Measurements from ENCODE around the gene VILL.
A peak's percentile ranks its signal among the peaks of the same experiment; 100 is the strongest.
"Not testable (repeated sequence)": the region's sequence is repeated elsewhere in the genome, so short reads cannot be mapped to it uniquely, and the experiment has no call there.

Gene VILL

DNA sequence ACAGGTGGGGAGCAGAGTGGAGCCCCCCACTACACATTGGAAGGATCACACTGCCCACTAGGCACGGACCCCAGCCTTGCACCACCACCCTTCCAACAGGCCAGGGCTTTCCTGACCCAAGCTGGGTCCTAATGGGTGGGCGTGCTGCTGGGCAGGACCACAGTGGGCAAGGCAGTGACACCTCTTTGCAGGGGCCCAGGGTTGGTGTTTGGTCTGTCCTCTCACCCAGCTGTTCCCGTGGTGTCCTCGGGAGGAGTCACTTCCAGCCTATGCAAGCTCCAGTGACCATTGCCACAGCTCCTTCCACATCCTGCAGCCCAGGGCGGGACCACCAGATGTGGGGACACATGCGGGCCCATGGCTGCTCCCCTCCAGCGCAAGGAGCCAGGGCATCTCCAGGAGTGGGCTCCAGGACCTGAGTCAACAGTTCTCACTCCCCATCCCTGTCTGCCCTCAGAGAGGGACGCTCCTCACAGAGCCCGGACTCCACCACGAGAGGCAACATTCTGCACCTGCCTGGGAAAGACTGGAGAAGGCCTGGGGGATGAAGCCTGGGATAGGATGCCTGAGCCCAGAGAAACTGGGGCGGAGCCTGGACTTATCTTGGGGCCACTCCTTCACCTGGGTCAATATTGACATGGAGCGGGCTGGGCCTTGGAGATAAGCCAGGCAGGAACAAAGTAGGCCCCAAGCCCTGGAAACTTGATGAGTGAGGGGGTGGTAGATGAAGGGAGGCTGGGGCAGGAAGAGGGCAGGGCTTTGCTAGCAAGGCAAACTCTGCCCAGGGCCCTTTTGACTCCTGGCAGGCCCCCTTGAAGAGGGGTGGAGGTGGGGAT lies 3.9 kb upstream of the VILL start:
- no peak for DNase-seq (ENCODE audit: low read depth)

DNA sequence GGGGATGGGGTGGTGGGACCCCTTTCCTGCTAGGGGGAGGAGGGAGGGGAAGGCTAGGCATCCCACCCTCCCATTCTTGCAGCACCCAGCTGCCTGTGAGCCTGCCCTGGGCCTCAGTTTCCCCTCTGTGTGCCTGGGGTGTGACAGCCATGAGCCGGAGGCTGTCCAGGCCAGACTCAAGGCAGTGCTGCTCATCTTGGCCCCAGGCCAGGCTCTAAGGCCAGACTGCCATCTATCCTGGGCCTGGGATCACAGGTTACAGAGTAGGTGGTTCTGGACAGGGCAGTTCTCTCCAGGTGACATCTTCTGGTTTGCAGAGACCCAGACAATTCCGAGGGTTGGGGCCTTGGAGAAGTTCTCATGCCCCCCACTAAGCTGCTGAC lies 3.3 kb upstream of the VILL start:
- DNase-seq (ENCODE audit: low read depth): no peak

DNA sequence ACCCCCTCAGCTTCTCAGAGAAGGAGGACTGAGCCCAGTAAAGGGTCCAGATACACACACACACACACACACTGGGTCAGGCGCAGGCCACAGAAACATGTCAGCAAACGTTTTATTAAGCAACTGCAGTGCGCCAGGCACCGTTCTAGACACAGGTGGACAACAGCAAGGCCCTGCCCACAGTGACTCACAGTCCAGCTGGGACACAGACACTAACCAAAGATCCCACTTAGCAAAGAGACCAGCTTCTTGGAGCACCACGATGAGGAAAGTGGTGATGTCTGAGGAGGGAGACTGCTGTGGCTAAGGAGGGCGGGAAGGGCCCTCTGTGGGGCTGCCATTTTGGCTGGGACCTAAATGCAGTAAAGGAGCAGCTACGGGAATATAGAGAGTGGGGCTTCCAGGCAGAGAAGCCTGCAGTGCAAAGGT lies 2.8 kb upstream of the VILL start:
- no peak for DNase-seq (ENCODE audit: low read depth)

DNA sequence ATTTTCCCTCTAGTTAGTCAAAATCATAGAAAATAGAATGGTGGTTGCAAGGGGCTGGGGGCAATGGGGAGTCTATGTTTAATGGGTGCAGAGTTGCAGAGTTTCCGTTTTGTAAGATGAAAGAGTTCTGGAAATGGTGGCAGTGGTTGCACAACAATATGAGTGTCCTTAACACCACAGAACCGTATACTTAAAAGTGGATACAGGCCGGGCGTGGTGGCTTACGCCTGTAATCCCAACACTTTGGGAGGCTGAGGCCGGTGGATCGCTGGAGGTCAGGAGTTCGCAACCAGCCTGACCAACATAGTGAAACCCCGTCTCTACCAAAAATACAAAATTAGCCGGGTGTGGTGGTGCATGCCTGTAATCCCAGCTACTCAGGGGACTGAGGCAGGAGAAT lies 2.2 kb upstream of the VILL start:
- not testable (repeated sequence) for DNase-seq (ENCODE audit: low read depth)

DNA sequence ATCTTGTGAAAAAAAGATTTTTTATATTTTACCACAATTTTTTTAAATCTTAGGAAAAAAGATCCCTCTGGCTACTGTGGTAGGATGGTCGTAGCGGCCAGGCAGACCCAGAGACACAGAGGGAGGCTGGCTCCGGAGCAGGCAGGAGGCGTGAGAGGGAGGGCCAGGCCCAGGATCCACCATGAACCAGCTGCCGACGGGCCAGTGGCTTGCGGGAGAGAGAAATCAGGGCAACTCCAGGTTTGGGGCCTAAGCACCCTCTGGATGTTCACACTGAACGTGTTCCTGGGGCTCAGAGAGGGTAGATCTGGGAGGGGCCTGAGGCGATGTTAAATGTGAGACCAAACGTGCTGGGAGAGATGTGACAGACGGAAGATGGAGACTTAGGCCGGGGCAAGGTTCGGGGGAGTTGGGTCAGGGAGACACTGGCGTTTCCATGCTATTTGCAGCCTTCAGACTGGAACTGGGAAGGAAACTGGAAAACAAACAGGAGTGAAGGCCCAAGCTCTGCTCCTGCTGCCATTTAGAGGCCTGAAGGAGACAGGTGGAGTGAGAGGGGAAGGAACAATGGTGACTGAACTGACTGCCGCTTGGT lies 1.6 kb upstream of the VILL start:
- no peak for DNase-seq (ENCODE audit: low read depth)

DNA sequence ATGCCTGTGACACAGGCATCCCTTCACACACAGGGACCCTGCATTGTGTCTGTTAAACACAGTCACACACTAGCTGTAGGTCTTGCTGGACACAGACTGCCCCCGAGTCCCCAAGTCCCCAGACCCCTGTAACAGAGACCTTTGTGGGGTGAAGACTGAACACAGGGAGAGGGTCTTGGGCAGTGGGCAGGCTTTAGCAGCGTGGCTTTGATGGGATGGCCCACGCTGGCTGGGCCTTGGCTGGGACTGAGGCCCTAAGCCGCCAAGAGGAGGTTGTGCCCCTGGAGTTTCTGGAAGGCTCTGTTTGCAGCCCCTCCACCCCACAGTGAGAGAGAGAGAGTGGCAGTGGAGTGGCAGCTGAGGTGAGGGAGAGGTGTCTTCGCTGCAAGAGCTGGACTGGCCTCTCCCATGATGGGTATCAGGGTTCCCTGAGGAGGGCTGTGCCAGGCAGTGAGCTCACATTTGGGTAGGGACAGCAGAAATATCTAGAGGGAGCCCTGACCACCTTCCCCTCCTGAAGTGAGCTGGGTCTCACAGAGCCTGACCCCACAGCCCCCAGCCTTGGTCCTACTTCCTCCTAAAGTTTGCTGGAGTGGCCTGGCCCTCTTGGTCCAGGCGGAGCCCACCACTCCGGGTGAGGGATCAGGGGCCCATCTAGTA lies 635 bp upstream of the VILL start:
- DNase-seq (ENCODE audit: low read depth): no peak

DNA sequence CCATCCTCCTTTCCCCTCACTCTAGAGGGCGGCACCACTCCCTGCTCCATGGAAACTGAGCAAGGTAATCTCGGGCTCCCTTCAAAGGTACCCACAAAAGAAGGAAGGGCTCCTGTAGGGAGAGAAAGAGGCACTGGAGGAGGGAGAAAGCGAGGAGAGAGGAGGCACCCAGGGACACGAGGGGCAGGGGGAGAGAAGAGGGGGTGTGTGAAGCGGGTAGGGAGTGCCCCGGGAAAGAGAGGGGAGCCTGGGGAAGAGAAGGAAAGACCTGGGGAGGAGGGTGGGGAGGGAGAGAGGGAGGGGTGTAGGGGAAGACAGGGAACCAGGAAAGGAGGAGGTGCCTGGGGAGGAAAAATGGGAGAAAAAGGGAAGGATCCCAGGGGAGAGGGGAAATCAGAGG lies 523 bp downstream of the VILL start:
- DNase-seq (ENCODE audit: low read depth): no peak

DNA sequence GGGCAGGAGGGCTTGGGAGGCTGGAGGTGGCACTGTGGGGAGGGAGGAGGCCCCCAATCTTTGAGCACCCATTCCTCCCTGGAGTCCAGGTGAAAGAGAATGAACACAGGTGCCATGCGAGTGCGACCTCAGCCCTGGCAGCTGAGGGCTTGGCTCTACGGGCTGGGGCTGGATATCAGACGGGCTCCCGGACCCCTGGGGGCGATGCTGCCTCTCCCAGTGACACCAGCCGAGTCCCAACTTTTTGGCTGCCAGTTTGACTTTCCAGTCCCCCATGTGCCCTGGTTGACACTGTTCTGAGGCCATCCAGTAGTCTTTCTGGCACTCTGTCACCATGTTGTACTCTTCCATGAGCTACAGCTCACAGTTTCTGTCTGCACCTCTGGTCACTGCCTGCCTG lies 1.2 kb downstream of the VILL start:
- DNase-seq (ENCODE audit: low read depth): no peak

DNA sequence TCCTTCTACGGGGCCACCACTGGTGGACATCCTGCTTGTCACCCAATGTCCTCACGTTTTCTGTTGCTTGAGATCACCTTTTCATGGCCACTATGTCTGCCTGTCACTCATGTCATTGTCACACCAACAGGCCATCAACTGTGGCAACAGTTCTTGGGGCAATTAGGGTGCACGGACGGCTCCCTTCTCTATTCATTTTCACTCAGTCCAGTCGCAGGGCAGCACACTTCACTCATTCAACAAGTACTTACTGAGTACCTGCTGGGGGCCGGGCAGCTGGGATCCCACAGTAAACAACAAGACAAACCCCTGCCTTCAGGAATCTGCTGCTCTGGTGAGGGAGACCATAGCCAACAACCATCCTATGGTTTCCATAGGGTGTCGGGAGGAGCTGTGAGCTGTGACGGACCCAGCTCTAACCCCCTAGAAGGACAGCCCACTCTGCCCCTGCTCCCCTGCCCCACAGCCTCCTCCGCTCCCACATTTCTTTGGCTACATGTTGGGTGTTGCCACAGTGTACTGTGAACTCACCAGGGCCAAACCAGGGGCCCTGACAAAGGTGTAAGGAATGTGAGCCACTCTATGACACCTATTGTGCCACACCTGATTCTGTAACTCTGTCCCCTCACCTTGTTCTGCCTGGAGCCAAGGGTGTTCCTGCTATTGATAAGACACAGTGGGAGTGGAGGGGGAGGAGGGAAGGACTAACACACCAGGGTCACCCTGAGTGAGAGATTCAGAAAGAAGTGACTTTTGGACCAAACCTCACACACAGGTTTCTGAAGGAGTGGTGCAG lies 1.9 kb downstream of the VILL start:
- no peak for DNase-seq (ENCODE audit: low read depth)

DNA sequence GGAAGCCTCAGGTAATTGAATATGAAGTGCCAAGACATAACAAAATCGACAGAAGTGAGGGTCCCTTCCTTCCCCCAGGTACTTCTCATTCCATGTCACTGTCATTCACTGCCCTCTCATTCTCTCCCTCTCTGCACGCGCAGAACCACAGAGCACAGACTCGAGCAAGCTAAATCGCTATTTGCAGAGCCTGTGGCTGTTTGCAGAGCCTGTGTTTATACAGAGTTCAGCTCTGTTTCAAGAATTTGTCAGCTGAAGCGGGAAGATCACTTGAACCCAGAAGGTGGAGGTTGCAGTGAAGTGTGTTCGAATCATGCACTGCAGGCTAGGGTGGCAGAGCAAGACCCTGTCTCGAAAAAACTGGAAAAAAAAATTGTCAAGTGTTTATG lies 2.5 kb downstream of the VILL start:
- DNase-seq (ENCODE audit: low read depth): no peak

DNA sequence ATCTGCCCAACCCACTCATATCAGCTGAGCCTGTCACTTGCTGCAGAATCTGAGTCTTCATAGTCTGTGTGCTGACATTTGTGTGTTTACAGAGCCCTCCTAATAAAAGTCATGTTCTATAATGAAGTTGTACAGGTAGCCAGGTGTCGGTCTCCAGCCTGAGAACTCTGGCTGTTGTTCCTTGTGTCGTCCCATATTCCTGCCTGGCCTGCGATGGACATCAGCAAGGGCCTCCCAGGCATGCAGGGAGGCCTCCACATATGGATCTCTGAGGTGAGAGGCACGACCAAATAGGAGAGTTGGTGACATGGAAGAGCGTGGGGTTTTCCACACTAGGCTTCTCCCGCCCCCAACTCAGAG lies 2.9 kb downstream of the VILL start:
- no peak for DNase-seq (ENCODE audit: low read depth)

DNA sequence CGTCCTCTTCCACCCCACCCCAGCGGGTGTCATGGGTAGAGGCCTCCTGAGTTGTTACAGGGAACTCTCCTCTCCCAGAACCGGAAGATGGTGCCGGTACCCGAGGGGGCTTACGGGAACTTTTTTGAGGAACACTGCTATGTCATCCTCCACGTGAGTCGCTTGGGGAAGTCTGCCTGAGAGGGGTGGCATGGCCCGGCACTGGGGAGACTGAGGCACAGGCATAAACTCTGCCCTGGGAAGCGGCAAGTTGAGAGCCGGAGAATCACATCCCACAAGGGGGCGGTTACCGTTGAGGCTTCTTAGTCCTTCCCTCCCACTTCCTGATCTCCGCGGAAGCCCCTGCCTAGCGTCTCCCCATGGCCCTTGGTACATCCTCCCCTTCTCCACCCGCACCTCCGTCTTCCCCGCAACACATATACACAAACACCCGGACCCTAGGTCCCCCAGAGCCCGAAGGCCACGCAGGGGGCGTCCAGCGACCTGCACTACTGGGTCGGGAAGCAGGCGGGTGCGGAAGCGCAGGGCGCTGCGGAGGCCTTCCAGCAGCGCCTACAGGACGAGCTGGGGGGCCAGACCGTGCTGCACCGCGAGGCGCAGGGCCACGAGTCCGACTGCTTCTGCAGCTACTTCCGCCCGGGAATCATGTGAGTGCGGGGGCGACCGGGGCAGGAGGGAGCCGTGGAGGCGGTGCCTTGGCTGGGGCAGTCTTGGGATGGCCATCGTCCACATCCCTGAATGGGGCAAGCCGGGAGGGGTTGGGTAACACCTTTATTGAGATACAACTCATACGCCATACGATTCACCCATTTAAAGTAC lies 3.4 kb downstream of the VILL start:
- peak; percentile 29 for DNase-seq (ENCODE audit: low read depth)

DNA sequence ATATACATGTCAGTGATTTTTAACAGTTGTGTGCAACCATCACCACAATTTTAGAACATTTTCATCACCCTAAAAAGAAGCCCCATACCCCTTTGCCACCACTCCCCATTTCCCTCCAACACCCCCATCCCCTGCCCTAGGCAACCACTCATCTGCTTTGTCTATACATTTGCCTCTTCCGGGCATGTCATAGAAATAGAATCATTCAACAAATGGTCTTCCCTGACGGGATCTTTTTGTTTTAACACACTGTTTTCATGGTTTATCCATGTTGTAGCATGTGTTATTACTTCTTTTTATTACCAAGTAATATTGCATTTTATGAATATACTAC lies 4.0 kb downstream of the VILL start:
- no peak for DNase-seq (ENCODE audit: low read depth)

DNA sequence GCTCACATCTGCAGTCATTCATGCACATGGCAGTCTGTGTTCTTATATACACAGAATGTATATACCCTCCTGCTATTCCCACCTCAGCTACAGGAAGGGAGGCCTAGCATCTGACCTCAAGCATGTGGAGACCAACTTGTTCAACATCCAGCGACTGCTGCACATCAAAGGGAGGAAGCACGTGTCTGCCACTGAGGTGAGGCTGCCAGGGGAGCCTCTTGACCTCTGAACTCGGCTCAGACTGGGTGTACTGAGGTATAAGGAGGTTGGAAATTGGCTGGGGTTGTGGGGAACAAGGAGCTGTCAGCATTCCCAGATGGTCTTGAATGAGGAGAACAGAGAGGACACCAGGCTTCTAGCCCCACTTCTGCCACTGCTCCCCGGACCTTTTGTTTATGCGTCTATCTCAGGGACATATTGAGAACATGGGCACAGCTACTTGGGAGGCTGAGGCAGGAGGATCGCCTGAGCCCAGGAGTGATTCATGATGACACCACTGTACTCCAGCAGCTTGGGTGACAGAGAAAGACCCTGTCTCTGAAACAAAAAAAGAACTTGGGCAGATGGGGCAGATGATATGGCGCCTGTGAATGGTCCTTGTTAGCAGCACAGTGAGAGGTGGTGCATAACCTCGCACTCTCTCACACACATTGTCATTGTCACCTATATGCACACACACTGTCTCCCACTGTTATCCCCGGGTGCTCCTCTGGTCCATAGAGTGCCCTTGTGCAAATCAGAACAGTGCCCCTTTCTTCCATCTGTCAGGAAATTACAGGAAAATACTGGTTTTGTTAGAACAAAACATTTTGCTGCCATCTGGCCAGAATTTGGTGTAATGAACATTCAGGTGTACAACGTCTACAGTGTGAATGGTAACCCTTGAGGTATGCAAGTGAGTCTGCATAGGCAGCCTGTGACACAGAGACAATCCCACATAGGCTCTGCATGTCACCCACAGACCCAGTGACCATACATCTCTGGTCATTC lies 5.4 kb downstream of the VILL start:
- no peak for DNase-seq (ENCODE audit: low read depth)

DNA sequence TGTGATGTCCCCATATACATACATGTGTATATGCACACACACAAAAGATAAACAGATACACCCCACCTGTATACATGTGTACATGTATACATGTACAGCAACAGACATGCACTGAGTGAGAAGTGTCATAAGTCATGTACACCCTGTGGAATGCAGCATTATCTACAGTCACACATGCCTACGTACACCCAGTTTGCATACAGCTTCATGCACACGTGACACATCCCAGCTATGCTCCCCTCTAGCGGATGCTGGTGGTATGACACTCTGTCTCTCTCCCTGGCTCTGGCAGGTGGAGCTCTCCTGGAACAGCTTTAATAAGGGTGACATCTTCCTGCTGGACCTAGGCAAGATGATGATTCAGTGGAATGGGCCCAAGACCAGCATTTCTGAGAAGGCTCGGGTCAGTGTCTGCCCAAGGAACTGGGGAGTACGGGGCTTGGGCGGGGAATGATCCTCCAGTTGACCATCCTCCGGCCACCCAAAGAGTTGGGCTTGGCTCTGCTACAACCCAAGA lies 6.3 kb downstream of the VILL start:
- peak; percentile 60 for DNase-seq (ENCODE audit: low read depth)

DNA sequence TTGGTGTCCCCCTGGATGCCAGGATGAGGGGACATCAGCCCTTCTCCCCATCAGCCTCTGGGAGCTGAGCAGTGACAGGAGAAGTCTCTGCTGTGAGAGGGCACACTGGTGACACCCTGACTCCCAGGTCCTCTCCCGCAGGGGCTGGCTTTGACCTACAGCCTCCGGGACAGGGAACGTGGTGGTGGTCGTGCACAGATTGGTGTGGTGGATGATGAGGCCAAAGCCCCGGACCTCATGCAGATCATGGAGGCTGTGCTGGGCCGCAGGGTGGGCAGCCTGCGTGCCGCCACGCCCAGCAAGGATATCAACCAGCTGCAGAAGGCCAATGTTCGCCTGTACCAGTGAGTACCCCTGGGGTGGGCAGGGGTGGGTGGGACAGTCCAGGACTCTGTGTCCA lies 6.8 kb downstream of the VILL start:
- no peak for DNase-seq (ENCODE audit: low read depth)

DNA sequence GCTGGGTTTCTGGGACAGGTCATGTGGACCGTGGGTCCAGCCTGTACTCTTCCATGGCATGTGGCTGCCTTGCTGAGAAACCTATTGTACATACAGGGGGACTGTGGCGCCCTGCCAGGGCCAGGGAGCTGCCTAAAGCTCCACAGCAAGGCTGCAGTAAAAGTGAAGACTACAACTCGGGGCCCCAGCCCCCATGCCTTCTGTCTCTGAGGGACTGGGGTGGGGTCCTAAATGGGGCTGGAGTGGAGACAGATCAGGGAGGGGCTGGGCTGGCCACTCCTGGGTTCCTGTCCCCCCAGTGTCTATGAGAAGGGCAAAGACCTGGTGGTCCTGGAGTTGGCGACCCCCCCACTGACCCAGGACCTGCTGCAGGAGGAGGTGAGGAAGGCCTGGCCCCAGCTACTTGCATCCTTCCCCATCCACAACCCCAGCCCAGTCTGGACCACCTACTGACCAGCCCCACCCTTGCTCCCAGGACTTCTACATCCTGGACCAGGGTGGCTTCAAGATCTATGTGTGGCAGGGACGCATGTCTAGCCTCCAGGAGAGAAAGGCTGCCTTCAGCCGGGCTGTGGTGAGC lies 7.3 kb downstream of the VILL start:
- DNase-seq (ENCODE audit: low read depth): no peak

DNA sequence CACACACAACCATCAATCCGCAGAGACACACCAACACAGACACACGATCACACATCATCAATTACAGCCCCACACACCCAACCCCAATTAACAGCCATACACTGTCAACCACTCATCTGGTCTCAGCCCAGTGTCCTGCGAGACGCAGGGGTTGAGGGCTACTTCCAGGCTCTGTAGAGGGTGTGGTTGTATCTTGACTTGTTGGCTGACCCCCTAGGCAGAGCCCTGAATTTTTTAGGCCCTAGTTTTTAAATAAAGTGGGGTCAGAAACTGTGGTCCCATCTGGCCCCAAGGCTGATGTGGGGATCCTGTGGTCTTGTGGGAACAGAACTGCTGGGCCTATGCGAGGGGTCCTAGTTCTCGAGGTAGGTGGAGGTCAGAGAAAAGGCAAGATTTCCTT lies 9.2 kb downstream of the VILL start:
- no peak for DNase-seq (ENCODE audit: low read depth)

DNA sequence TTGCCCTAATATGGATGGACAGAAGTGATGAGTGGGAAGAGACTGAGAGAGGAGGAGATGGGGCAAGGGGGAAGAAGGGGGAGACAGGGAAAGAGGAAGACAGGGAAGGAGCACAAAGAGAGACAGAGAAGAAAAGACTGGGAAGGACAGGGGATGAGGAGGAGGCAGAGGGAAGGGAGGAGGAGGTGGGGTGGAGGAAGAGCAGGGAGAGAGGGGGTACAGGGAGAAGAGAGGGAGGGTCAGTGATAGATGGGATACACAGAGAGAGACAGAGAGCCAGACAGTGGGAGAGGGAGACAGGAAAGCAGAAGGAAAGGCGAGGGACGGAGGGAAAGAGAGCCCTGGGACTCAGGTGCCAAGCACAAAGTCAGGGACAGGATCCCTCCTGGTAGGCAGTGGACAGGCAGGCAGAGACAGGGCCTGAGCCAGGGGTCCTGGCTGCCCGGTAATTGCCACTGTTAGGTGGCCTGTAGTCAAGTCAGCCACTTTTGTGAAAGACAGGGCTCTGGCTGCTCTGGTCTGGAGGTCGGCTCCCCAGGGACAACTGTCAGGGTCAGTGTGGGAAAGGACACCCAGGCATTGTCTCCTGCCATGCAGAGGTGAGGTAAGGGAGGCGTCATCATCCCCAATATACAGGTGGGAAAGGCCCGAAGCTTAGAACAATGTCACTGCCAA lies 9.8 kb downstream of the VILL start:
- DNase-seq (ENCODE audit: low read depth): no peak

Data from HS-5 (cell line).